ENCODE results near the gene CA14. TPM values are rescaled to one million over a fixed set of nuclear protein-coding genes. Genes with fewer than 3 reads are reported as not detected.

The CA14 gene
- total RNA-seq, 1 experiment from 2014 or later: 42.0 TPM

- Mint-ChIP-seq H3K4me1 (peaks cover 48 to 55% of the 10 kb centered on the region in 2 experiments), H3K4me3 (peak overlapping the region; percentile 80 to 93), H3K36me3 (ENCODE audit: insufficient read depth in 1 of 3, low read depth in 3 of 3) (peaks cover 18 to 35% (median 30%) of the 10 kb centered on the region in 3 experiments), H3K9me3 (no peaks in the 10 kb centered on the region; a peak in 1 of 5 replicates), H3K27ac (peak overlapping the region; percentile 99 to 100 (median 99)), H3K27me3 (ENCODE audit: low read depth) (no peaks in the 10 kb centered on the region)
- Histone ChIP-seq H3K27me3 (ENCODE audit: insufficient read depth, low read length) (no peaks in the 10 kb centered on the region), H3K79me2 (ENCODE audit: insufficient read depth, low read length) (no peaks in the 10 kb centered on the region; the same call in 1 of the 2 replicates), H3K9ac (ENCODE audit: extremely low read depth, insufficient read length, low read length) (peak overlapping the region; percentile 63), H2BK5ac (ENCODE audit: insufficient read length, low read length) (peak overlapping the region; percentile 24), H3K27ac (ENCODE audit: insufficient read length, low read depth, low read length) (peak overlapping the region; percentile 31), H3T11ph (ENCODE audit: low read length) (no peak overlapping the region), H3K4me2 (ENCODE audit: insufficient read depth, insufficient read length, low read length) (peak overlapping the region; percentile 79), H3K56ac (ENCODE audit: insufficient read length, low read depth, low read length) (no peak overlapping the region), H2BK15ac (ENCODE audit: low read depth, low read length) (no peak overlapping the region), H3K4me1 (ENCODE audit: insufficient read depth, low read length) (peaks cover 8% of the 10 kb centered on the region; the same call in 1 of the 2 replicates), H4K20me1 (ENCODE audit: control insufficient read depth, insufficient read depth, insufficient read length) (no peaks in the 10 kb centered on the region), H3K79me1 (ENCODE audit: insufficient read depth, low read depth, low read length, poor library complexity, severe bottlenecking) (no peaks in the 10 kb centered on the region), H3K18ac (ENCODE audit: insufficient read length, low read depth, low read length) (no peak overlapping the region), H4K5ac (ENCODE audit: insufficient read length, low read depth, low read length) (no peak overlapping the region), H2BK20ac (ENCODE audit: low read depth, low read length, poor library complexity, severe bottlenecking) (no peak overlapping the region), H3K23me2 (ENCODE audit: insufficient read length, low read depth, low read length, poor library complexity, severe bottlenecking) (peaks cover 41% of the 10 kb centered on the region), H2BK120ac (ENCODE audit: low read depth, low read length, poor library complexity, severe bottlenecking) (no peak overlapping the region), H3K9me3 (ENCODE audit: control insufficient read depth, low read depth, low read length) (no peaks in the 10 kb centered on the region), H3K23ac (ENCODE audit: insufficient read length, low read depth, low read length) (no peak overlapping the region), H3K14ac (ENCODE audit: insufficient read depth, low read length) (no peak overlapping the region), H4K8ac (replicated peaks; ENCODE audit: insufficient read length, low read depth, low read length) (no peak overlapping the region), H3K4ac (ENCODE audit: low read depth, low read length) (no peak overlapping the region), H4K91ac (ENCODE audit: insufficient read length, low read depth, low read length) (no peak overlapping the region), H2AFZ (ENCODE audit: low read length) (no peak overlapping the region), H2AK5ac (ENCODE audit: insufficient read length, low read length) (no peak overlapping the region), H2BK12ac (ENCODE audit: insufficient read length, low read depth, low read length) (no peak overlapping the region)
- no CpG with 5 or more reads among the region's 4 CpGs for WGBS (ENCODE audit: extremely low coverage, insufficient read length, low lambda C conversion rate)
- TF ChIP-seq, protein P1, sequence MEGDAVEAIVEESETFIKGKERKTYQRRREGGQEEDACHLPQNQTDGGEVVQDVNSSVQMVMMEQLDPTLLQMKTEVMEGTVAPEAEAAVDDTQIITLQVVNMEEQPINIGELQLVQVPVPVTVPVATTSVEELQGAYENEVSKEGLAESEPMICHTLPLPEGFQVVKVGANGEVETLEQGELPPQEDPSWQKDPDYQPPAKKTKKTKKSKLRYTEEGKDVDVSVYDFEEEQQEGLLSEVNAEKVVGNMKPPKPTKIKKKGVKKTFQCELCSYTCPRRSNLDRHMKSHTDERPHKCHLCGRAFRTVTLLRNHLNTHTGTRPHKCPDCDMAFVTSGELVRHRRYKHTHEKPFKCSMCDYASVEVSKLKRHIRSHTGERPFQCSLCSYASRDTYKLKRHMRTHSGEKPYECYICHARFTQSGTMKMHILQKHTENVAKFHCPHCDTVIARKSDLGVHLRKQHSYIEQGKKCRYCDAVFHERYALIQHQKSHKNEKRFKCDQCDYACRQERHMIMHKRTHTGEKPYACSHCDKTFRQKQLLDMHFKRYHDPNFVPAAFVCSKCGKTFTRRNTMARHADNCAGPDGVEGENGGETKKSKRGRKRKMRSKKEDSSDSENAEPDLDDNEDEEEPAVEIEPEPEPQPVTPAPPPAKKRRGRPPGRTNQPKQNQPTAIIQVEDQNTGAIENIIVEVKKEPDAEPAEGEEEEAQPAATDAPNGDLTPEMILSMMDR (conservative IDR thresholded peaks at IDR 0.05): no peak
- no peak for DNase-seq
These were observed 1.6 kb downstream of the CA14 start for GRCh38 chr1:150259217-150259616.

Measured in H9 (cell line).